Nephron progenitor cell (in vitro differentiated cells): ENCODE data around the gene SLFN5.

ENCODE experiments used
- DNase-seq: peaks from one replicate; pipeline ENCODE4 v3.0.0; 2021
- H3K27ac Mint-ChIP-seq: 2 replicates; pipeline ENCODE4 v1.8.0; 2021; ENCODE audit warnings: mild to moderate bottlenecking, moderate library complexity, mixed read lengths
- H3K27me3 Mint-ChIP-seq: 2 replicates; pipeline ENCODE4 v1.8.0; 2021; ENCODE audit warnings: mild to moderate bottlenecking, low read depth, mixed read lengths; ENCODE audit not compliant: poor library complexity
- H3K36me3 Mint-ChIP-seq: 2 replicates; pipeline ENCODE4 v1.8.0; 2021; ENCODE audit warnings: low read depth, mixed read lengths
- H3K4me1 Mint-ChIP-seq: 2 replicates; pipeline ENCODE4 v1.8.0; 2021; ENCODE audit warnings: mixed read lengths
- H3K4me3 Mint-ChIP-seq: 2 replicates; pipeline ENCODE4 v1.8.0; 2021; ENCODE audit warnings: mild to moderate bottlenecking, moderate library complexity, mixed read lengths
- H3K9me3 Mint-ChIP-seq: 2 replicates; pipeline ENCODE4 v1.8.0; 2021; ENCODE audit warnings: mild to moderate bottlenecking, moderate library complexity, mixed read lengths
- TF ChIP-seq, protein P1 (sequence below): fragments of 200-600 bp; sonication (generic); IDR thresholded peaks from 2 replicates; pipeline ENCODE4 v1.5.0; 2021; ENCODE audit warnings: antibody characterized with exemption

SLFN5 gene

DNA sequence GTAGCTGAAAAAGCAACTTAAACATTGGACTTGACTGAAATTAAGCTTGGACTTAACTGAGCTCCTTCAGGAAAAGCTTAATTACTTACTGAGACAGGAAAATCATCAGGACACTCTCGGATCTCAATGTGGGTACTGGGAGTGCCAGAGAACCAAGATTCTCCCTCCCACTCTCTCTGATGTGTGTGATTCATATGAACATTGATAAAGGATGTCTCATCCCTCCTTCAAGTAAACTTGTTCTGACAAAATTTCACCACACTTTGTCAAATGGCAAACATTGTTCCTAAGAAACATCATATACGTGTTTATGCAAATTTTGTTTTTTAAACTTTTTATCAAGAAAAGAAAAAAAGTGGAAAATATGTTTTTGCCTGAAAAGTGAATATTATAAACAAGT is 4.1 kb upstream of the SLFN5 start:
- Mint-ChIP-seq H3K36me3 (no peaks in the 10 kb centered on the region), H3K4me3 (no peak overlapping the region), H3K9me3 (no peaks in the 10 kb centered on the region), H3K4me1 (peaks cover 15% of the 10 kb centered on the region), H3K27ac (no peak overlapping the region), H3K27me3 (peaks cover 27% of the 10 kb centered on the region)
- TF ChIP-seq, protein P1, sequence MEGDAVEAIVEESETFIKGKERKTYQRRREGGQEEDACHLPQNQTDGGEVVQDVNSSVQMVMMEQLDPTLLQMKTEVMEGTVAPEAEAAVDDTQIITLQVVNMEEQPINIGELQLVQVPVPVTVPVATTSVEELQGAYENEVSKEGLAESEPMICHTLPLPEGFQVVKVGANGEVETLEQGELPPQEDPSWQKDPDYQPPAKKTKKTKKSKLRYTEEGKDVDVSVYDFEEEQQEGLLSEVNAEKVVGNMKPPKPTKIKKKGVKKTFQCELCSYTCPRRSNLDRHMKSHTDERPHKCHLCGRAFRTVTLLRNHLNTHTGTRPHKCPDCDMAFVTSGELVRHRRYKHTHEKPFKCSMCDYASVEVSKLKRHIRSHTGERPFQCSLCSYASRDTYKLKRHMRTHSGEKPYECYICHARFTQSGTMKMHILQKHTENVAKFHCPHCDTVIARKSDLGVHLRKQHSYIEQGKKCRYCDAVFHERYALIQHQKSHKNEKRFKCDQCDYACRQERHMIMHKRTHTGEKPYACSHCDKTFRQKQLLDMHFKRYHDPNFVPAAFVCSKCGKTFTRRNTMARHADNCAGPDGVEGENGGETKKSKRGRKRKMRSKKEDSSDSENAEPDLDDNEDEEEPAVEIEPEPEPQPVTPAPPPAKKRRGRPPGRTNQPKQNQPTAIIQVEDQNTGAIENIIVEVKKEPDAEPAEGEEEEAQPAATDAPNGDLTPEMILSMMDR = no peak
- no peak for DNase-seq

DNA sequence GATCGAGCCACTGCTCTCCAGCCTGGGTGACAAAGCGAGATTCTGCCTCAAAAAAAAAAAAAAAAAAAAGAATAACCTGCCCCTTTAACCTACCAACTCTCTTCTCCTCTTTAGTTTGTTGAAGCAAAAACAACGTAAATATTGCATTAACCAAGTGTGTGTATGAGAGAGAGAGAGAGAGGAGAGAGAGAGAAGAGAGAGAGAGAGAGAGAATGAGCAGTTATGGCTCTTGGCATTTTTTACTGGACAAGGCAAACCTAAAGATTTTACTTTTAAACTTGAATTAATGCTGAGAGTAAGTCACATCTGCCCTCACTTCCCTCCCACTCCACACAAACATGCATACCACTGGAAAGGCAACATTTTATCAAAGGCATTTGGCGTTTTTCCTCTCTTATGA is 3.0 kb upstream of the SLFN5 start:
- DNase-seq = no peak
- no peak overlapping the region for H3K27ac Mint-ChIP-seq

DNA sequence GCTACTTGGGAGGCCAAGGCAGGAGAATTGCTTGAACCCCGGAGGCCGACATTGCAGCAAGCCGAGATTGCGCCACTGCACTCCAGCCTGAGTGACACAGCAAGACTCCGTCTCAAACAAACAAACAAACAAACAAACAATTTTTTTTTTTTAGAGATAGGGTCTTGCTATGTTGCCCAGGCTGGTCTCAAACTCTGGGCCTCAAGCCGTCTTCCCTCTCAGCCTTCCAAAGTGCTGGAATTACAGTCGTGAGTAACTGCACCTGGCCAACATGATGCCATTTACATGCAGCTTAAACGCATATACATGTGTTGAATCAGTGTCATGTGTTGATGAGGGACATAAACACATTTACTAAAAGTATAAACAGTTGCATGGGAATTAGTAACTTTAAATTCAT is 2.0 kb upstream of the SLFN5 start:
- TF ChIP-seq, protein P1 = no peak
- no peaks in the 10 kb centered on the region for H3K9me3 Mint-ChIP-seq
- DNase-seq = no peak
- H3K27ac Mint-ChIP-seq = no peak overlapping the region
- H3K4me3 Mint-ChIP-seq = peak overlapping the region; percentile 46
- H3K4me1 Mint-ChIP-seq = peaks cover 34% of the 10 kb centered on the region
- peaks cover 14% of the 10 kb centered on the region for H3K27me3 Mint-ChIP-seq
- no peaks in the 10 kb centered on the region for H3K36me3 Mint-ChIP-seq

More for the DNA sequence above, 3.0 kb upstream of the SLFN5 start:
- Mint-ChIP-seq H3K27me3 (peaks cover 24% of the 10 kb centered on the region), H3K4me3 (peak overlapping the region; percentile 53), H3K4me1 (peaks cover 25% of the 10 kb centered on the region), H3K36me3 (no peaks in the 10 kb centered on the region), H3K9me3 (no peaks in the 10 kb centered on the region)
- TF ChIP-seq, protein P1 = no peak

DNA sequence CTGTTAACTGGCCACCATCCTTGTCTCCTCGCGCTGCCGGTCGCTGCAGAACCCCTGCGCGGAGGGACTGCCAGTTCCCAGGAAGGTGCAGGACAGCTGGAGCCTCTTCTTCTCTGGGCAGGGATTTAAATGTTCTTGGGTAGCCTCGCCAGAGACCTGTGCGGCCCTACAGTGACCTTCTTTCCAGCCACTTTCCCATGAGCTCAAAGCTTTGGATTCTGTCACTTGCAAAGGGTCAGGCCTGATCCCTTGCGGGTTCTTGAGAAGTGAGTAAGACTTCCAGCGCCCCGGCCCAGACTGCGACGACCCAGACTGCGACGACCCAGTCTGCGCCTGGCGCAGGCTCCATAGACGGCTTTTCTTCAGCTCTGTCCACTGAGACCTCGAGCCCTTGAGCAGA is 1.4 kb upstream of the SLFN5 start:
- Mint-ChIP-seq H3K27ac (no peak overlapping the region), H3K9me3 (no peaks in the 10 kb centered on the region), H3K4me3 (peak overlapping the region; percentile 94), H3K36me3 (no peaks in the 10 kb centered on the region), H3K27me3 (peaks cover 13% of the 10 kb centered on the region), H3K4me1 (peaks cover 34% of the 10 kb centered on the region)
- DNase-seq = no peak
- TF ChIP-seq, protein P1 = no peak

DNA sequence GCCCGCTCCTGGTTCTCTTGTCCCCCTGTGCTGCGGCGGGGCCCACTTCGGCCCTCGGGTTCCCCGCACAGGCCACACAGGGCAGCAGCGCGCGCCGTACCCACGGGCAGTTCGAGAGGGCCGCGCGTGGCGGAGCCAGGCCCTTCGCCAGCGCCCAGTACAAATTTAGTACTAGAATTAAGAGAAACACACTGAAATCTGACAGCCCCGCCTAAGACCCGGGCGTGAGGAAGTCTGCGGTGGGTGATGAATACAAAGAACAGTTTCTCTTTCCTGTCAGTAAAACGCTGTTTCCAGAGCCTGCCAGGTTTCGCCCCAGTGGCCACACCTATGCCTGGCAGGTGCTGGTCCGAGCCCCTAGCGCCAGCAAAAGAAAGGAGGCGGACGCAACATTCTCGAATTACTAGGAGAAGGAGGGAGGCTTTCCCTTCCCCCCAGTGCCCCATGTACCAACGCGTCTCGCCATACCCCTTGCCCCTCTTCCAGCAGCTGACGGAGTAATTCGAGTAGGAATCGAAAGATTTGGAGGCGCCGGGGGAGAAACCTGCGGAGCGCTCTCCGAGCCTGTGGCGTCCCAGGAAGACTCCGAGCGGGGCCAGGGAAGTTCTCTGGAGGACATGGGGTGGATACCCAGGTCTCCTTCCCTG is 591 bp upstream of the SLFN5 start:
- Mint-ChIP-seq H3K4me3 (peak overlapping the region; percentile 94), H3K27me3 (peaks cover 13% of the 10 kb centered on the region), H3K36me3 (no peaks in the 10 kb centered on the region), H3K27ac (no peak overlapping the region), H3K4me1 (peaks cover 34% of the 10 kb centered on the region), H3K9me3 (no peaks in the 10 kb centered on the region)
- peak; percentile 53 for DNase-seq
- TF ChIP-seq, protein P1 = no peak
